Fibroblast of pulmonary artery (primary cell): ENCODE results near the gene C21orf91.

Experiments
- DNase-seq: peaks from one replicate; pipeline ENCODE4 v3.0.0-alpha.2; 2010; ENCODE audit warnings: low read depth
- H3K4me3 ChIP-seq: replicated peaks from 2 replicates; pipeline ENCODE4 v1.5.1; 2011; ENCODE audit warnings: low read depth, mild to moderate bottlenecking, control low read depth, low read length, moderate library complexity
- CTCF ChIP-seq: IDR thresholded peaks from 2 replicates; pipeline ENCODE4 v1.5.1; 2011; ENCODE audit warnings: mild to moderate bottlenecking, control low read depth, low read length, inconsistent platforms; ENCODE audit errors: missing control alignments

The C21orf91 gene

GRCh38 chr21:17794518-17795145, 24.5 kb downstream of the C21orf91 start:
- DNase-seq: no peak
- no peak overlapping the region for H3K4me3 ChIP-seq
- no peak for TF ChIP-seq CTCF

GRCh38 chr21:17793246-17794123, 25.7 kb downstream of the C21orf91 start:
- TF ChIP-seq CTCF: no peak
- no peak for DNase-seq

GRCh38 chr21:17789656-17790055, 29.5 kb downstream of the C21orf91 start:
- no peak for DNase-seq
- no peak overlapping the region for H3K4me3 ChIP-seq
- no peak for TF ChIP-seq CTCF

More at GRCh38 chr21:17793246-17794123, 25.7 kb downstream of the C21orf91 start:
- no peak overlapping the region for H3K4me3 ChIP-seq

- no peak overlapping the region for H3K4me3 ChIP-seq
- no peak for TF ChIP-seq CTCF
- DNase-seq: no peak
Observed at GRCh38 chr21:17789069-17789468, 30.1 kb downstream of the C21orf91 start.

GRCh38 chr21:17786851-17787181, 32.3 kb downstream of the C21orf91 start:
- TF ChIP-seq CTCF: no peak
- DNase-seq: no peak
- no peak overlapping the region for H3K4me3 ChIP-seq

GRCh38 chr21:17786071-17786850, 32.9 kb downstream of the C21orf91 start:
- H3K4me3 ChIP-seq: no peak overlapping the region
- TF ChIP-seq CTCF: no peak
- no peak for DNase-seq
